Stimulated activated CD8-positive, alpha-beta memory T cell treated with anti-CD3 and anti-CD28 coated beads, Interleukin-15, amount 100 ng/mL, for 4 hours (primary cell): ENCODE data around the gene LCN12.

Experiments
- DNase-seq, 2 donors: peaks; one replicate each; pipeline ENCODE4 v3.0.0-alpha.2; 2020; ENCODE audit warnings: low read depth in 2 of 2

The LCN12 gene

GRCh38 chr9:136973618-136974617, 21.8 kb downstream of the LCN12 start:
- no peak for DNase-seq

- no peak for DNase-seq
These were observed 22.9 kb downstream of the LCN12 start for GRCh38 chr9:136974817-136975535.

- no peak for DNase-seq
These were observed 23.6 kb downstream of the LCN12 start for GRCh38 chr9:136975644-136976043.

- no peak for DNase-seq
These were observed 25.1 kb downstream of the LCN12 start, which contains the start of gene PTGDS for GRCh38 chr9:136977223-136977622. PTGDS (plus strand) TSS chr9:136977504; CDS start chr9:136977579, 75 bp downstream.

GRCh38 chr9:136977649-136978072, 25.6 kb downstream of the LCN12 start:
- DNase-seq: no peak

- DNase-seq: peak; percentile 50
These were observed 26.2 kb downstream of the LCN12 start for GRCh38 chr9:136978073-136978864.

GRCh38 chr9:136978865-136979544, 26.9 kb downstream of the LCN12 start:
- DNase-seq: no peak

GRCh38 chr9:136979769-136980587, 27.9 kb downstream of the LCN12 start:
- DNase-seq: no peak

- no peak for DNase-seq
These were observed 28.8 kb downstream of the LCN12 start for GRCh38 chr9:136980669-136981478.

GRCh38 chr9:136981588-136982231, 29.6 kb downstream of the LCN12 start:
- DNase-seq: no peak

GRCh38 chr9:136982232-136983051, 30.4 kb downstream of the LCN12 start, which contains the start of gene LCNL1:
LCNL1 (plus strand) TSS chr9:136982993; CDS start chr9:136983587, 594 bp downstream.
- DNase-seq: no peak

GRCh38 chr9:136983167-136983566, 31.1 kb downstream of the LCN12 start:
- DNase-seq: no peak

GRCh38 chr9:136983656-136984314, 31.7 kb downstream of the LCN12 start:
- DNase-seq: no peak

GRCh38 chr9:136984464-136985026, 32.5 kb downstream of the LCN12 start:
- DNase-seq: no peak

GRCh38 chr9:136985027-136985602, 33.0 kb downstream of the LCN12 start:
- no peak for DNase-seq

GRCh38 chr9:136985853-136986252, 33.8 kb downstream of the LCN12 start:
- DNase-seq: no peak

- DNase-seq: no peak
These were observed 36.8 kb downstream of the LCN12 start for GRCh38 chr9:136988872-136989271.
